Stimulated activated CD8-positive, alpha-beta memory T cell treated with anti-CD3 and anti-CD28 coated beads, Interleukin-7, amount 100 ng/mL, for 1 hour (primary cell): ENCODE data around the gene MDFI.

Source experiments
- DNase-seq, 2 donors: peaks; one replicate each; pipeline ENCODE4 v3.0.0-alpha.2; 2020; ENCODE audit warnings: low read depth in 2 of 2

Gene MDFI

DNA sequence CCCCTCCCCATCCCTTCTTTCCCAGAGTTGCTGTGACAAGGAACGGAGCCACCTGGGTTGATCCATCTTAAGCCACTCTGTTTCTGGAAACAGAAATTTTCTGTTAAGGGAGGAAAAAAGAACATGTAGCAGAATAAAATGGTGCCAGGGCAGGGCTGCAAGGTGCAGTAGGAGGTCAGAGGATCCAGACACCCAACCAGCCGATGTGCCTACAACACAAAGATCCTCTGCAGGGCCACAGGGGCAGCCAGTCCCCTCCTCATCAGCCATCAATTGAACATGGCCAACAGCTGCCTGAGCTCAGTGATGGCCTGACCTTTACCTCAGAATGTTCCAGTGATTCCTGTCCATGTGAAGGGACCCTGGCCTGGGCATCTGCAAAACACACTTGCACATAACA, 11.9 kb downstream of the MDFI start:
- DNase-seq: no peak

- DNase-seq: no peak
These were observed 13.1 kb downstream of the MDFI start for GRCh38 chr6:41651246-41651961.

GRCh38 chr6:41651962-41652657, 13.8 kb downstream of the MDFI start:
- no peak for DNase-seq

GRCh38 chr6:41652866-41653652, 14.8 kb downstream of the MDFI start:
- DNase-seq: no peak

- DNase-seq: no peak
These were observed 15.4 kb downstream of the MDFI start for GRCh38 chr6:41653691-41654090.

GRCh38 chr6:41654151-41654697, 16.0 kb downstream of the MDFI start:
- no peak for DNase-seq

DNA sequence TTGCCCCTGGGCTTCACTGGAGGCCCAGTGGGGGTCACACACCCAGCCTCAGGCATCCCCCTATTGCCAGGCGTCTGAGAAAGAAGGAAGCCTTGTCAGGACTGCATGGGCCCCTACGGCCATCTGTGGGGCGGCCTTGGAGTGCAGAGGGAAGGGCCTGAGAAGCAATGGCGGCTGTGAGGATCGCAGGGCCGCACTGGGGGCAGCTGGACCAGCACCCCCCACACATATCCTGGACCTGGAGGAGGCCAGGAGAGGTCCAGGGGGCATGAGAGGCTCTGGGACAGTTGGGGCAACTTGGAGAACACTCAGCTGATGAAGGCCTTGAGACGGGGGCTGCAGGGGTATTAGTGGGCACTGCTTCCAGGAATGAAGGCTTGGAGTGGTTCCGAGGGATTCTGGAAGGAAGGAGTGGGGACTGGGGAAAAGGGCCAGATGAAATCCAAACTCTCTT, 16.5 kb downstream of the MDFI start:
- DNase-seq: no peak

DNA sequence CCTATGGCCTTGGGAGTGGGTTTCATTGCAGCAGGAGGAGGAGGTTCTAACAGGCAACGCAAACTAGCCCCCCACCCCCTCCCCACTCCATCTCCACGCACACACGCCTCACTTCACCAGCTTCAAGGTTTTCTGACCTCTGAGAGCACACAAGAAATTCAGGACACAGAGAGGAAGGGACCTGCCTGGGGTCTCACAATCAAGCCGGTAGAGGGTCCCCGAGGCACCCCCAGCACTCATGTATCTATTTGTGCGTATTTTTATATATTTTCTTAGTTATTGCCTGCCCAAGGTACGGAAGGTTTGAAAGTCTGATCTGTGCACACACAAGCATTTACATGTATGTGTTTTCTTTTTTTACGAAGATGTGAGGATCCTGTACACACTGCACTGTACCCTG, 16.9 kb downstream of the MDFI start:
- no peak for DNase-seq

DNA sequence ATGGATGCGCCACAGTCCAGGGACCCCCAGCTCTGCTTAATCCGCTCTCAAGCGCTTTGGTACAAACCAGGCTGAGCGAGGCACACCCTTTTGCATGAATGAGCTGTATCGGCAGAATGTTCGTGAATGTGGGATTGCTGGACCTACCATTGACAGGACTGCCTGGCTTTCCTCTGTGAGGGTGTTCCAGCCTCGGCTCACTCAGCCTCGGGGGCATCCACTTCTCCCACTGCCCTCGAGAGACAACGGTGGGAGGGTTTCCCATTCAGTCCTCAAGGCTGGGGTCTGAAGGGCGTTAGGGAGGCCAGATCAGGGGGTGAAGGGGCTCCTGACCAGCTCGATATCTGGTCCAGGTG, 17.4 kb downstream of the MDFI start:
- DNase-seq: no peak

GRCh38 chr6:41656002-41656691, 17.9 kb downstream of the MDFI start:
- DNase-seq: no peak

- no peak for DNase-seq
These were observed 19.1 kb downstream of the MDFI start for GRCh38 chr6:41657131-41658094.

- DNase-seq: no peak
These were observed 20.4 kb downstream of the MDFI start for GRCh38 chr6:41658636-41659035.

DNA sequence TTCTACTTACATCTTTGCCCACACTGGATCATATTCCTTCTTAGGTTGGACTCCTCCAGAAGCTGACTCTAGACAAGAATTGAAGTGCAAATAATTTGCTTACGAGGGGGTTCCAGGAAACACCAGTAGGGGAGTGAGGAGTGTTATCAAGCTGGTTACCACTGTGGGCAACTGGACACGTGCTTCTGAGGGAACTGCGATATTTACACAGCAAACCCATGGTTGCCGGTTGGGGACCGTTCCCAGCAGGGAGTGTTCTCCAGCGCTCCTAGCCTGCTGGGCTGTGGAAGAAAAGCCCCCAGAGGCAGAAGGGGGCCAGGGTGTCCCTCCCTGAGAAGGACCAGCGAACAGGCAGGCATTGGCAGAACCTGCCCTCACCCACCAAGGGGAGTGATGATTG, 21.7 kb downstream of the MDFI start:
- no peak for DNase-seq

DNA sequence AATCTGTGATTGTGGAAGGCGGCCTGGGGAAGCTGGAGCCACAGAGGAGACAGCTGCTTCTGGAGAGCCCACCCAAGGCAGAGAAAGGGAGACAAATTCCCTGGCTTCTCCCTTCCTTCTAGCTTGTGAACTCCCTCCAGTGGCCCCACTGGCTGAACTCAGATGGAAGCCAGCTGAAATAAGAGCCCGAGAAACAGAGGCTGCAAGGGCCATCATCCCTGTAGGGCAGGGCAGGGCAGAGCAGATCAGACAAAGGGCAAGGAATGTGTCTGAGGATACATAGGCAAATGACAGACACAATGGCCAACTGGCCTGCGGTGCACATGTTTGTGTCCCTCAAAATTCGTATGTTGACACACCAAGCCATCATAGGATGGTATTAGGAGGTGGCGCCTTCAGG, 25.3 kb downstream of the MDFI start:
- DNase-seq: no peak

DNA sequence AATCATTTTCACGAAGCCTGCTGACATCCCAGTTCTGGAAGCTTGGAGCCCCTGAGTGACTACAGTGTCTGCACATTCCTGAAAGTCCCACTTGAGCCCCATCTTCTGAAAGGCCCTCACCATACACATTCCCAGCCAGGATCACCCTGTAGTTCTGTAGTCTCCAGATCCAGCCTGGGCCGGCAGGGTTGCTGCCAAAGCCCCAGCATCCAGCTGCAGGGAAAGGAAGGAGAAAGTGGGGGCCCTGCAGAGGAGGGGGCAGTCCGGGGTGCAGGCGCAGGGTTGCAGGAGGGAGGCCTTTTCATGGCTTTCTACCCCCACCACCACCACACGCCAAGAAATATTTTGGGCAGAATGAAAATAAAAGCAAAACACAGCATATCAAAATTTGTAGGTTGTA, 26.0 kb downstream of the MDFI start:
- no peak for DNase-seq

DNA sequence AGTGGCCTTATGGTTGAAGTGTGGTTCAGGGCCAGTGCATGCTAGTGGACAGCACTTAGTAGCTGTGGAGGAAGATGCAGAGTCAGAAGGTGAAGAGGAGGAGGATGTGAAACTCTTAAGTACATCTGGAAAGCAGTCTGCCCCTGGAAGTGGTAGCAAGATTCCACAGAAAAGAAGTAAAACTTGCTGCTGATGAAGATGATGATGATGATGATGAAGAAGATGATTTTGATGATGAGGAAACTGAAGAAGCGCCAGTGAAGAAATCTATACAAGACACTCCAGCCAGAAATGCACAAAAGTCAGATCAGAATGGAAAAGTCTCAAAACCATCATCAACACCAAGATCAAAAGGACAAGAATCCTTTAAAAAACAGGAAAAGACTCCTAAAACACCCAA, 28.9 kb downstream of the MDFI start:
- no peak for DNase-seq

- no peak for DNase-seq
These were observed 30.7 kb downstream of the MDFI start for GRCh38 chr6:41668968-41669367.

- no peak for DNase-seq
These were observed 32.6 kb downstream of the MDFI start for GRCh38 chr6:41670703-41671360.

DNA sequence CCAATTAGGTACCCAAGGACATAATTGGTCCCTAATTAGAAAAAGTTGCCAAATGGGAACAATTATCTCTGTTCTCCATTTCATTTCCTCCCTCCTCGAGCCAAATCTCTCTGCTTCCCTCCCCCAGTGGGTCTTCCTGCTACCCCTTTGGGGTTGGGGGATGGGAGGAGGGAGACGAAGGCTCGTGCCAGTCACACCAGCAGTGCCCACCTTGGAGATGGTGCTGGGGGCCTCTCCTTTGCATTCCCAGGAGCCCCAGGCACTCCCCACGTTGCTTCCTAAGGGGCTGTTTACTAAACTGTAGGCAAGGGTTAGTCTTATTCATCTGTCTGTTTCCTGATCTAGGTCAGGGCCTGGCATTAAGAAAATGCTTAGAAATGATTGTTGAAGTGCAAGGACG, 33.1 kb downstream of the MDFI start:
- DNase-seq: no peak

GRCh38 chr6:41672016-41672415, 33.7 kb downstream of the MDFI start:
- DNase-seq: no peak
